Type B pancreatic cell (in vitro differentiated cells): ENCODE data around the gene PBX3. TPM values are rescaled to one million over a fixed set of nuclear protein-coding genes. Genes with fewer than 3 reads are reported as not detected.

Source experiments
- DNase-seq: peaks from one replicate; pipeline ENCODE4 v3.0.0; 2021; ENCODE audit warnings: mixed read lengths; ENCODE audit not compliant: unreplicated experiment; ENCODE audit errors: extremely low spot score
- H3K27ac Mint-ChIP-seq: 2 replicates; pipeline ENCODE4 v1.8.0; 2021; ENCODE audit warnings: mild to moderate bottlenecking, mixed read lengths
- H3K27me3 Mint-ChIP-seq: 2 replicates; pipeline ENCODE4 v1.8.0; 2021; ENCODE audit warnings: mixed read lengths
- H3K36me3 Mint-ChIP-seq: 2 replicates; pipeline ENCODE4 v1.8.0; 2021; ENCODE audit warnings: mixed read lengths
- H3K4me1 Mint-ChIP-seq: one replicate; pipeline ENCODE4 v1.8.0; 2021; ENCODE audit warnings: mixed read lengths; ENCODE audit not compliant: unreplicated experiment
- H3K4me3 Mint-ChIP-seq: 2 replicates; pipeline ENCODE4 v1.8.0; 2021; ENCODE audit warnings: mild to moderate bottlenecking, mixed read lengths
- H3K9me3 Mint-ChIP-seq: 2 replicates; pipeline ENCODE4 v1.8.0; 2021; ENCODE audit warnings: mixed read lengths
- total RNA-seq: library from RNA; stranded (reverse); gene quantifications from 2 replicates; pipeline ENCODE4 v1.2.1, GENCODE V29; 2021; ENCODE audit warnings: low replicate concordance
- TF ChIP-seq, protein P1 (sequence below): fragments of 200-600 bp; sonication (generic); conservative IDR thresholded peaks from 2 replicates; pipeline ENCODE4 v1.5.0; 2021; ENCODE audit warnings: antibody characterized with exemption, mild to moderate bottlenecking

The PBX3 gene
- total RNA-seq, 1 donor from 2014 or later, result 60.9 TPM

DNA sequence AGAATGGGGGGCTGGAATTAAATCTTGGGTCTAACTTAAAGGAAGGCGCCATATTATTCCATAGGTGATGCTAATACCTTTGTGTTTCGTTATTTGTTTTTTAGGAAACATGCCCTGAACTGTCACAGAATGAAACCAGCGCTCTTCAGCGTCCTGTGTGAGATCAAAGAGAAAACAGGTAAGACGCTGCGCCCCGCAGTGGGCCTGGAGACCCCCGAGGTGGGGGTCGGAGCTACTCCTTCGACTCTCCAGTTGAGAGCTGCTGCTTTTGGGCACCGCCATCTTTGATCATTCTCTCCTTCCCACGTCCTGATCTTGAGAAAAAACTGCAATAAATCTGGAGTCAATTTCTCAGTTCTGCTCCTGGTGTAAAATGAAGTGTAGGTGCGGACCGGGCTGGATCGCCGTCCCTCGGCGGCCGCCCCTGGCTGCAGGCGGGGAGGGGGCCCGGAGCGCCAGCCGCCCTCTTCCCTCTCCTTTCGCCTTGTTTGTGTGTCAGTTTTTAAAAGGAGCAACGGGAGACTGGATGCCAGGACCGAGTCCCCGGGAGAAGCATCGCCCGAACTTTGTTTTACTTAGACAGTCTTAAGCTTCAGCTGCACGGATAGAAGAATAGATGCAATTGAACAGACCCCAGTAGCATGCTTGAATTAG lies 1.4 kb downstream of the PBX3 start:
- peak overlapping the region; percentile 90 for H3K4me3 Mint-ChIP-seq

DNA sequence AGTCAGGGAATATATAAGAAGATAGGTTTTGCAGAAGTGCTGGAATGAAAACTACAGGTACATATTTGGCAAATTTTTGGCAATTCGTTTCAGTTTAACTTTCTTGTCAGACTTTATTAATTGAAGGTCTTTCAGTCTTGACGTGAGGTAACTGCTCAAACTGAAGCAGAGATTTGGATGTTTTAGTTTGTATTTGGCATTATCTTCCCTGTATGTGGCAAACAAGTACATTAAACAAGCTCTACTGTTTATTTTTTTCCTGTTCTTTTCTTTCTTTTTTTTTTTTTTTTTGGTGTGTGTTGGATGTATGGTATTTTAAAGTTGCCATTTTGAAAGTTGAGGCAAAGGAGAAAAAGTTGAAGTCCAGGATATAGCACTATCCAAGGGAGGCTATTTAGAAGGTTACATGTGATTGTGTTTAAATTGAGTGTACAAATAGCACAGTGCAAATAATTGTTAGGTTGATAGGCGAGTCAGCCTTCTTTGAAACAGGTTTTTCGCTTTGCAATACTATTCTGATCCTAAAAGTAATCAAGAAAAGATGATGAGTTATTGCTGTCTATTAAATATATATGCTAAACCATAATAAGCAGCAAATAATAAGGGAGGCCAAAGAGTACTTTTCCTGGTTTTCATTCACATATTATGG lies 2.2 kb downstream of the PBX3 start:
- no peak for DNase-seq
- peak overlapping the region; percentile 91 for H3K27ac Mint-ChIP-seq

More for the DNA sequence above, 1.4 kb downstream of the PBX3 start:
- DNase-seq, result no peak
- Mint-ChIP-seq H3K27me3 (peaks cover 3% of the 10 kb centered on the region), H3K4me1 (peaks cover 45% of the 10 kb centered on the region), H3K9me3 (no peaks in the 10 kb centered on the region), H3K36me3 (peaks cover 3% of the 10 kb centered on the region), H3K27ac (peak overlapping the region; percentile 91)
- TF ChIP-seq, protein P1, sequence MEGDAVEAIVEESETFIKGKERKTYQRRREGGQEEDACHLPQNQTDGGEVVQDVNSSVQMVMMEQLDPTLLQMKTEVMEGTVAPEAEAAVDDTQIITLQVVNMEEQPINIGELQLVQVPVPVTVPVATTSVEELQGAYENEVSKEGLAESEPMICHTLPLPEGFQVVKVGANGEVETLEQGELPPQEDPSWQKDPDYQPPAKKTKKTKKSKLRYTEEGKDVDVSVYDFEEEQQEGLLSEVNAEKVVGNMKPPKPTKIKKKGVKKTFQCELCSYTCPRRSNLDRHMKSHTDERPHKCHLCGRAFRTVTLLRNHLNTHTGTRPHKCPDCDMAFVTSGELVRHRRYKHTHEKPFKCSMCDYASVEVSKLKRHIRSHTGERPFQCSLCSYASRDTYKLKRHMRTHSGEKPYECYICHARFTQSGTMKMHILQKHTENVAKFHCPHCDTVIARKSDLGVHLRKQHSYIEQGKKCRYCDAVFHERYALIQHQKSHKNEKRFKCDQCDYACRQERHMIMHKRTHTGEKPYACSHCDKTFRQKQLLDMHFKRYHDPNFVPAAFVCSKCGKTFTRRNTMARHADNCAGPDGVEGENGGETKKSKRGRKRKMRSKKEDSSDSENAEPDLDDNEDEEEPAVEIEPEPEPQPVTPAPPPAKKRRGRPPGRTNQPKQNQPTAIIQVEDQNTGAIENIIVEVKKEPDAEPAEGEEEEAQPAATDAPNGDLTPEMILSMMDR, result no peak

DNA sequence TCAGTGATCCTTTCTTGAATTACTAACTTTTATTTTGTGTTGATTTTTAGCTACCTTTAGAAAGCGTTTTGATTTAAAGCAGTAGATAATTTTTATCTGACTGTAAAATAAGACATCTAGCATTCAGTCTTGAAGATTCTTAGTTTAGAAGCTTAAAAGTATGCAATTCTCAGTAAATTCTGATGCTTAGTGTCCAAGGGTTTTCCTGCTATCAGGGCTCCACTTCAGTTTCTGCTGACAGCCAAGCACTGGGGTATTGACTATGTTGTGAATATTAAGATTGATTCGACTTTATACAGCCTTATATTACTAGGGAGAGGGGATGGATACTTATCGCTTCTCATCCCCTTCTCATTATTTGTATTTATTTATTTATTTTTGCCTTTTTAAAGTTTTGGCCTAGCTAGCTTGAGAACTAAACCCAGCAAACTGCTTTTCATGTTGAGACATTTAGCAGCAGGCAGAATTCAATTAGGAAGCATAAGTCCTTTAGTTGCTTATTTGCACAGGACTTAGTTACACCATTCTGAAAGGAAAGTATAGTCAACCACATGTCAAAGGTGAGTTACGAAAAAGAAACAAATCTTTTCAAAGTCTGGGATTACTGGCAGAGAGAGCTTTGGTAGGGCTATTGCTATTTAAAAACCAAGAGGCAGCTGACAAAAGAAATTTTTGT lies 2.9 kb downstream of the PBX3 start:
- Mint-ChIP-seq H3K36me3 (peaks cover 3% of the 10 kb centered on the region), H3K27ac (peak overlapping the region; percentile 10), H3K4me3 (peak overlapping the region; percentile 90), H3K9me3 (no peaks in the 10 kb centered on the region), H3K27me3 (peaks cover 2% of the 10 kb centered on the region), H3K4me1 (peaks cover 50% of the 10 kb centered on the region)
- no peak for DNase-seq
- TF ChIP-seq, protein P1, result no peak

More for the DNA sequence above, 2.2 kb downstream of the PBX3 start:
- peaks cover 2% of the 10 kb centered on the region for H3K27me3 Mint-ChIP-seq
- H3K4me3 Mint-ChIP-seq, result peak overlapping the region; percentile 90
- no peaks in the 10 kb centered on the region for H3K9me3 Mint-ChIP-seq
- peaks cover 3% of the 10 kb centered on the region for H3K36me3 Mint-ChIP-seq
- TF ChIP-seq, protein P1, result no peak
- peaks cover 50% of the 10 kb centered on the region for H3K4me1 Mint-ChIP-seq

DNA sequence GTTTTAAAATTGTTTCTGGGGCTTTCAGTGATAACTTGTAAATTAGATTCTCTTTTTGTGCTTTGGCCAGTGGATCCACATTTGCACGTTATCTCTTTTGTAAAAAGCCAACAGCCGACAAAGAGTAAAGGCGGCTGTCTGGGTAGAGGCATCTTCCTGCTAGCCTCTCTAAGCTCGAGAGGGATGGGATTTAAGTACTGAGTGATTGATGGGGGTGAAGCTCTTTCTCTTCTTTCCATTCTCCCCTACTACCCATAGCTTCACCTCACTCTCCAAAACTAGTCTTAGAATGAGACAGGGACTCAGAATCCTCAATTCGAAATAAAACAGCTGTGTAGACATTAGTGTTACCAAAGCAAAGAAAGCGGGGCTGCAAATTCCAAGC lies 3.4 kb downstream of the PBX3 start:
- DNase-seq, result no peak
- peaks cover 1% of the 10 kb centered on the region for H3K27me3 Mint-ChIP-seq
- peaks cover 3% of the 10 kb centered on the region for H3K36me3 Mint-ChIP-seq
- TF ChIP-seq, protein P1, result no peak
- peak overlapping the region; percentile 3 for H3K27ac Mint-ChIP-seq
- peak overlapping the region; percentile 90 for H3K4me3 Mint-ChIP-seq
- no peaks in the 10 kb centered on the region for H3K9me3 Mint-ChIP-seq
- peaks cover 49% of the 10 kb centered on the region for H3K4me1 Mint-ChIP-seq

DNA sequence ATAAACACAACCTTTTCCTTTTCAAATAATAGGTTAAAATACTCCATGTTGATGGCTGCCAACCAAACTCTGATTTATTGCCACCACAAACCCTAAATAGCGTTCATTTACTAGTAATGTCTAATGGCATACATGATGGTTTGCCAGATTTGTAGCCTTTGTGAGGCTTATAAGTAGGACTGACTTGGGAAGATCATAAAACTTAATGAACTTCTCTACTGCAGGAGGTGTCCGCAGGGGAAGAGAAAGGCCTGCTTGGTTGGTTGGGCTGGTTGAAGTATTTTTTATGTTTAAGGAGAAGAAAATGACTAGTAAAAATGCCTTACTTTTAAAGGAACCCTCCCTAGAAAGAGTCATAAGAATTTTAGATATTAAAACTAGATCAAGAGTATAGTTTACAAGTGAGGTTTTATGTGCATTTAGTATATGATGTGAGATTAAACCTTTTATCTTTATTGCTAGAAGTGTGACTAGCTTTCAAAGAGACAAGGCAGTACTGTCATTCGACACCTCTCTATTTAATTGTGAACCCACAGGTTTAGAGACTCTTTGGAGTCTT lies 5.0 kb downstream of the PBX3 start:
- TF ChIP-seq, protein P1, result no peak
- peak overlapping the region; percentile 73 for H3K4me3 Mint-ChIP-seq
- DNase-seq, result no peak
- peaks cover 56% of the 10 kb centered on the region for H3K4me1 Mint-ChIP-seq
- H3K9me3 Mint-ChIP-seq, result no peaks in the 10 kb centered on the region
- H3K27ac Mint-ChIP-seq, result peak overlapping the region; percentile 52
- no peaks in the 10 kb centered on the region for H3K27me3 Mint-ChIP-seq
- peaks cover 3% of the 10 kb centered on the region for H3K36me3 Mint-ChIP-seq
